Upper lobe of right lung (tissue), 1 donor: ENCODE data around the gene DOK3. TPM values are rescaled to one million over a fixed set of nuclear protein-coding genes. Genes with fewer than 3 reads are reported as not detected.

ENCODE experiments used
- ATAC-seq: fragments of 200-7000 bp; cut with Tn5 transposase; one replicate; pipeline ENCODE4 v1.9.1; 2020; ENCODE audit warnings: mild to moderate bottlenecking, moderate library complexity
- DNase-seq: peaks from one replicate; pipeline ENCODE4 v3.0.0-alpha.2; 2020
- H3K27ac ChIP-seq: fragments of 200-600 bp; one replicate; pipeline ENCODE4 v1.8.0; 2022
- H3K27me3 ChIP-seq: fragments of 200-600 bp; one replicate; pipeline ENCODE4 v1.8.0; 2022; ENCODE audit warnings: mild to moderate bottlenecking
- H3K36me3 ChIP-seq: fragments of 200-600 bp; one replicate; pipeline ENCODE4 v1.8.0; 2022
- H3K4me1 ChIP-seq: fragments of 200-600 bp; one replicate; pipeline ENCODE4 v1.8.0; 2022
- H3K4me3 ChIP-seq: fragments of 200-600 bp; one replicate; pipeline ENCODE4 v1.8.0; 2022; ENCODE audit warnings: mild to moderate bottlenecking
- H3K9me3 ChIP-seq: fragments of 200-600 bp; one replicate; pipeline ENCODE4 v1.8.0; 2022
- CTCF ChIP-seq: fragments of 200-600 bp; IDR thresholded peaks from one replicate; pipeline ENCODE4 v1.8.0; 2022; ENCODE audit warnings: antibody characterized with exemption
- intact Hi-C: fragments of 100-400 bp; cut with DNase I; formaldehyde crosslinking; loops from one replicate; pipeline ENCODE4 v1.11.0; 2022
- total RNA-seq: library from RNA; stranded (reverse); fragmentation: NEBNext Ultra II Directional; extraction: Animal tissue kit (Norgen Biotek cat#: 25700); gene quantifications from one replicate; pipeline ENCODE4 v1.2.1, GENCODE V29; 2021
- donor health status: DM: no; HTN: yes; CAD: no; lungs with severe emphysema.

The DOK3 gene
- total RNA-seq, 1 donor from 2014 or later: 45.6 TPM

GRCh38 chr5:177547736-177548135 is 38.1 kb upstream of the DOK3 start:
- no peaks in the 10 kb centered on the region for H3K27me3 ChIP-seq
- H3K4me3 ChIP-seq: no peak overlapping the region
- peaks cover 21% of the 10 kb centered on the region for H3K36me3 ChIP-seq
- no peaks in the 10 kb centered on the region for H3K9me3 ChIP-seq
- H3K4me1 ChIP-seq: peaks cover 30% of the 10 kb centered on the region
- intact Hi-C loops: no loop called here
- no peak overlapping the region for H3K27ac ChIP-seq
- ATAC-seq: no peak
- TF ChIP-seq CTCF: no peak
- no peak for DNase-seq

- no peaks in the 10 kb centered on the region for H3K27me3 ChIP-seq
- intact Hi-C loops: no loop called here
- H3K36me3 ChIP-seq: peaks cover 21% of the 10 kb centered on the region
- H3K4me3 ChIP-seq: no peak overlapping the region
- no peak for TF ChIP-seq CTCF
- no peak for DNase-seq
- H3K9me3 ChIP-seq: no peaks in the 10 kb centered on the region
- peak; percentile 81 for ATAC-seq
- H3K27ac ChIP-seq: peak overlapping the region; percentile 65
- peaks cover 26% of the 10 kb centered on the region for H3K4me1 ChIP-seq
These were observed 36.7 kb upstream of the DOK3 start for GRCh38 chr5:177546258-177546741.

GRCh38 chr5:177545487-177546257 is 36.0 kb upstream of the DOK3 start:
- ATAC-seq: peak; percentile 75
- intact Hi-C loops: no loop called here

GRCh38 chr5:177542816-177543465 is 33.3 kb upstream of the DOK3 start:
- intact Hi-C loops: no loop called here
- Histone ChIP-seq H3K4me3 (no peak overlapping the region), H3K27ac (no peak overlapping the region), H3K27me3 (no peaks in the 10 kb centered on the region), H3K4me1 (peaks cover 31% of the 10 kb centered on the region), H3K9me3 (no peaks in the 10 kb centered on the region), H3K36me3 (peaks cover 18% of the 10 kb centered on the region)
- no peak for ATAC-seq
- no peak for TF ChIP-seq CTCF
- no peak for DNase-seq

More at GRCh38 chr5:177545487-177546257, 36.0 kb upstream of the DOK3 start:
- DNase-seq: no peak
- H3K27me3 ChIP-seq: no peaks in the 10 kb centered on the region
- TF ChIP-seq CTCF: no peak
- peaks cover 15% of the 10 kb centered on the region for H3K36me3 ChIP-seq
- no peak overlapping the region for H3K4me3 ChIP-seq
- peaks cover 26% of the 10 kb centered on the region for H3K4me1 ChIP-seq
- peak overlapping the region; percentile 65 for H3K27ac ChIP-seq
- H3K9me3 ChIP-seq: no peaks in the 10 kb centered on the region

DNA sequence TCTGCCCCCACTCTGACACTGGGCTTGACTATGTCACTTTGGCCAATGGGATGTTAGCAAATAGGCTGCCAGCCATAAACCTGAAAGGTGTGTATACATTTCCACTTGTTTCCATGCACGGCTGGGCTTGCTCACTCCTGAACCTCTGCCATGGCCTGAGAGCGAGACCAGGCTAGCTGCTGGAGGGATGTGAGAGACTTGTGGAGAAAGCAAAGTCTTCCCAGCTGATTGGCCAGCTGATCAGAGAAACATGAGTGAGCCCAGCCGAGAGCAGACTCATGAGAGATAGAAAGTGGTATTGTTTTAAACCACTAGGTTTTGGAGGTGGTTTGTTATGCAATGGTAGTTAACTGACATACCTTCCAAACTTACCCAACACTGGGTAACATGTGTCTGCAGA is 30.8 kb upstream of the DOK3 start:
- Histone ChIP-seq H3K4me1 (peaks cover 28% of the 10 kb centered on the region), H3K4me3 (no peak overlapping the region), H3K9me3 (no peaks in the 10 kb centered on the region), H3K27ac (no peak overlapping the region), H3K36me3 (peaks cover 43% of the 10 kb centered on the region), H3K27me3 (no peaks in the 10 kb centered on the region)
- ATAC-seq (no peak), DNase-seq (no peak)
- intact Hi-C loops: no loop called here
- TF ChIP-seq CTCF: no peak
